Upper lobe of right lung (tissue), 1 donor: ENCODE data around the gene GNRHR. TPM values are rescaled to one million over a fixed set of nuclear protein-coding genes. Genes with fewer than 3 reads are reported as not detected.

Experiments
- ATAC-seq: fragments of 200-7000 bp; cut with Tn5 transposase; one replicate; pipeline ENCODE4 v1.9.1; 2020; ENCODE audit warnings: mild to moderate bottlenecking, moderate library complexity
- DNase-seq: peaks from one replicate; pipeline ENCODE4 v3.0.0-alpha.2; 2020
- H3K27ac ChIP-seq: fragments of 200-600 bp; one replicate; pipeline ENCODE4 v1.8.0; 2022
- H3K27me3 ChIP-seq: fragments of 200-600 bp; one replicate; pipeline ENCODE4 v1.8.0; 2022; ENCODE audit warnings: mild to moderate bottlenecking
- H3K36me3 ChIP-seq: fragments of 200-600 bp; one replicate; pipeline ENCODE4 v1.8.0; 2022
- H3K4me1 ChIP-seq: fragments of 200-600 bp; one replicate; pipeline ENCODE4 v1.8.0; 2022
- H3K4me3 ChIP-seq: fragments of 200-600 bp; one replicate; pipeline ENCODE4 v1.8.0; 2022; ENCODE audit warnings: mild to moderate bottlenecking
- H3K9me3 ChIP-seq: fragments of 200-600 bp; one replicate; pipeline ENCODE4 v1.8.0; 2022
- intact Hi-C: fragments of 100-400 bp; cut with DNase I; formaldehyde crosslinking; loops from one replicate; pipeline ENCODE4 v1.11.0; 2022
- total RNA-seq: library from RNA; stranded (reverse); fragmentation: NEBNext Ultra II Directional; extraction: Animal tissue kit (Norgen Biotek cat#: 25700); gene quantifications from one replicate; pipeline ENCODE4 v1.2.1, GENCODE V29; 2021
- TF ChIP-seq, protein P1 (sequence below): fragments of 200-600 bp; IDR thresholded peaks from one replicate; pipeline ENCODE4 v1.8.0; 2022; ENCODE audit warnings: antibody characterized with exemption
- donor health status: DM: no; HTN: yes; CAD: no; lungs with severe emphysema.

GNRHR gene
- total RNA-seq, 1 donor from 2014 or later = not detected

- DNase-seq (no peak), ATAC-seq (peak; percentile 55)
- H3K4me3 ChIP-seq = no peak overlapping the region
- H3K4me1 ChIP-seq = no peaks in the 10 kb centered on the region
- peaks cover 4% of the 10 kb centered on the region for H3K9me3 ChIP-seq
- H3K27ac ChIP-seq = no peak overlapping the region
- TF ChIP-seq, protein P1, sequence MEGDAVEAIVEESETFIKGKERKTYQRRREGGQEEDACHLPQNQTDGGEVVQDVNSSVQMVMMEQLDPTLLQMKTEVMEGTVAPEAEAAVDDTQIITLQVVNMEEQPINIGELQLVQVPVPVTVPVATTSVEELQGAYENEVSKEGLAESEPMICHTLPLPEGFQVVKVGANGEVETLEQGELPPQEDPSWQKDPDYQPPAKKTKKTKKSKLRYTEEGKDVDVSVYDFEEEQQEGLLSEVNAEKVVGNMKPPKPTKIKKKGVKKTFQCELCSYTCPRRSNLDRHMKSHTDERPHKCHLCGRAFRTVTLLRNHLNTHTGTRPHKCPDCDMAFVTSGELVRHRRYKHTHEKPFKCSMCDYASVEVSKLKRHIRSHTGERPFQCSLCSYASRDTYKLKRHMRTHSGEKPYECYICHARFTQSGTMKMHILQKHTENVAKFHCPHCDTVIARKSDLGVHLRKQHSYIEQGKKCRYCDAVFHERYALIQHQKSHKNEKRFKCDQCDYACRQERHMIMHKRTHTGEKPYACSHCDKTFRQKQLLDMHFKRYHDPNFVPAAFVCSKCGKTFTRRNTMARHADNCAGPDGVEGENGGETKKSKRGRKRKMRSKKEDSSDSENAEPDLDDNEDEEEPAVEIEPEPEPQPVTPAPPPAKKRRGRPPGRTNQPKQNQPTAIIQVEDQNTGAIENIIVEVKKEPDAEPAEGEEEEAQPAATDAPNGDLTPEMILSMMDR = no peak
- H3K27me3 ChIP-seq = no peaks in the 10 kb centered on the region
- intact Hi-C loops = no loop called here
- no peaks in the 10 kb centered on the region for H3K36me3 ChIP-seq
Measured at GRCh38 chr4:67727124-67727850, 26.9 kb downstream of the GNRHR start.

DNA sequence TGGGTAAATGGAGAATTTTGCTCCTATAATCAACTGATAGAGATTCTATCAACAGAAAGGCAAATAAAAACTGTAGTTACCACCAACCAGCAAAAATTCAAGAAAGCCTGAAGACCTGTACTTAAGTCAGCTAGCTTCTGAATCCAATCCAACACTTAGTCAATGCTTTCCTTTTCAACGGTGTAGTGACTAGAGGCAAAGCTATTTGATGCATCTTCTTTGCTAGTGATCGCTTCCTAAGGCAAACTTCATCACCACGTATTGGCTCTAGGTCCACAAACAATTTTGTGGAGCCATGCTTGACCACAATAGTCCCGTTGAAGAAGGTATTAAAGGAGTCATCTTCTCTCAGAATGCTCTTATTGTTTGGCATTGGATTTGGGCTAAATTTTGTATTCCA lies 28.2 kb downstream of the GNRHR start:
- no peaks in the 10 kb centered on the region for H3K4me1 ChIP-seq
- H3K9me3 ChIP-seq = peaks cover 4% of the 10 kb centered on the region
- no peaks in the 10 kb centered on the region for H3K27me3 ChIP-seq
- H3K4me3 ChIP-seq = no peak overlapping the region
- DNase-seq = no peak
- intact Hi-C loops = no loop called here
- no peak overlapping the region for H3K27ac ChIP-seq
- H3K36me3 ChIP-seq = no peaks in the 10 kb centered on the region
- ATAC-seq = no peak
- TF ChIP-seq, protein P1 = no peak

- no peak overlapping the region for H3K4me3 ChIP-seq
- H3K27ac ChIP-seq = no peak overlapping the region
- TF ChIP-seq, protein P1 = no peak
- peaks cover 4% of the 10 kb centered on the region for H3K9me3 ChIP-seq
- no peaks in the 10 kb centered on the region for H3K4me1 ChIP-seq
- no peaks in the 10 kb centered on the region for H3K27me3 ChIP-seq
- intact Hi-C loops = no loop called here
- ATAC-seq = no peak
- no peak for DNase-seq
- no peaks in the 10 kb centered on the region for H3K36me3 ChIP-seq
Measured at GRCh38 chr4:67725132-67725531, 29.1 kb downstream of the GNRHR start.

GRCh38 chr4:67723949-67724348 lies 30.2 kb downstream of the GNRHR start:
- no peak for ATAC-seq
- TF ChIP-seq, protein P1 = no peak
- Histone ChIP-seq H3K36me3 (no peaks in the 10 kb centered on the region), H3K9me3 (peaks cover 4% of the 10 kb centered on the region), H3K27ac (no peak overlapping the region), H3K4me3 (no peak overlapping the region), H3K4me1 (no peaks in the 10 kb centered on the region), H3K27me3 (no peaks in the 10 kb centered on the region)
- DNase-seq = no peak
- intact Hi-C loops = no loop called here

DNA sequence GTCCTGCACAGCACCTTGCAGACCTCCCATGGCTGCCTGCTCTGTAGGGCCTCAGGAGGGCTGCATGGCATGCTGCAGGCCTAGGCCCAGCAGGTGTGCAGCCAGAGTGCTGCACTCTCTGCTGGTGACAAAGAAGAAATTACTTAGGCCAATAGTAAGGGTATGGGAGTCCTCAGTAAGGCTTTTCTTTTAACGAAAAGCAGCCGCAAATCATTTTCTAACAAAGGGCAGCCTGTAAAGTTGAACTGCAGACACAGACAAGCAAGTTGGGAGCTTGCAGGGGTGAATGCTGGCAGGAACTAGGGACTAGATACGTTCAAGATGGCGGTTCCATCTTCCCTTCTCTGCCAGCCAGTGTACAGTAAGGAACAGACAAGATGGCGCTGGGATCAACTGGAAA lies 30.8 kb downstream of the GNRHR start:
- intact Hi-C loops = no loop called here
- no peaks in the 10 kb centered on the region for H3K4me1 ChIP-seq
- ATAC-seq (no peak), DNase-seq (no peak)
- H3K4me3 ChIP-seq = no peak overlapping the region
- H3K9me3 ChIP-seq = peaks cover 4% of the 10 kb centered on the region
- H3K27ac ChIP-seq = no peak overlapping the region
- no peaks in the 10 kb centered on the region for H3K27me3 ChIP-seq
- H3K36me3 ChIP-seq = no peaks in the 10 kb centered on the region
- TF ChIP-seq, protein P1 = no peak
